ENCODE data around the gene MRPS31.
"Not testable (repeated sequence)": the region's sequence is repeated elsewhere in the genome, so short reads cannot be mapped to it uniquely, and the experiment has no call there.

MRPS31 gene

DNA sequence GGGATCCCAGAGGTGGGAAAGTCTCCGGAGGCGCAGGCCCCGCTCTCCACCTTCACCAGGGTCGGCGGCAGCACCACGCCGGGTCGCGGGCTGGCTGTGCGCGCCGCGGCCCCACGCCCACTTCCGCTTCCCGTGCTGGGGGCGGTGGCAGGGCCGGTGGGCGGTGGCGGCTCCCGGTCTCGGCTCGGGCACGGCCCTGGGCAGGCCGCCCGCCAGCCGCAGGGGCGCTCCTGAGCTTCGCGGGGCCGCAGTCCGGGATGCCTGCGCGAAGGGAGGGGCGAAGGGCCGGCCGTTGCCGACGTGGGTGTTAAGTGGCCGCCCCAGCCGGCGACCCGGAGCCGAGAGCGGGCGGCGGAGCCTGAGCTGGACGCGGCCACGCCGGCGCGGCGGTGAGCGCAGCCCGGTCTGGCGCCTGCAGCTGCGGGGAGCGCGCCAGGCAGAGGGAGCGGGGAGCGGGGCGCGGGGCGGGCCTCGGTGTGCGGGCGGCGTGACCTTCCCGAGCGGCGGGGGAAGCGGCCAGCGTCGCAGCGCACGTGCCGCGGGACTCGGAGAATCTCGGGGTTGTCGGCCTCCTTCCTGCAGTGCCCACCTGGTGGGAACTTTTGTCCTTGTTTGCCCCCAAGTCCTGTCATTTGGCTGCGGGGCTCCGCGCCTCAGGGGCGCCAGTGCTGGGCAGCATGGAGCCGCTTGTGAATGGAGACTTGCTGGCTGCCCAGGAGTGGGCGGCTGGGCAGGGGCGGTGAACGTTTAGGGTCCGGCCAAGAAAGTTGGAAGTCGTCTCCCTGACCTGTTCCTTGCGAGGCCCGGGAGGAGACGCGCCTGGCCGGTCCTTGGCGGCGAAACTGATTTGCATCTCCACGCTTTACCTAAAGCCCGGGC lies 18.5 kb upstream of the MRPS31 start, which contains the start of gene SLC25A15:
Gene SLC25A15, plus strand, starts transcription at position 337 of the 879 bp plus-strand sequence. CDS start 3,616 bp downstream, outside the sequence.
- no peak for DNase-seq

DNA sequence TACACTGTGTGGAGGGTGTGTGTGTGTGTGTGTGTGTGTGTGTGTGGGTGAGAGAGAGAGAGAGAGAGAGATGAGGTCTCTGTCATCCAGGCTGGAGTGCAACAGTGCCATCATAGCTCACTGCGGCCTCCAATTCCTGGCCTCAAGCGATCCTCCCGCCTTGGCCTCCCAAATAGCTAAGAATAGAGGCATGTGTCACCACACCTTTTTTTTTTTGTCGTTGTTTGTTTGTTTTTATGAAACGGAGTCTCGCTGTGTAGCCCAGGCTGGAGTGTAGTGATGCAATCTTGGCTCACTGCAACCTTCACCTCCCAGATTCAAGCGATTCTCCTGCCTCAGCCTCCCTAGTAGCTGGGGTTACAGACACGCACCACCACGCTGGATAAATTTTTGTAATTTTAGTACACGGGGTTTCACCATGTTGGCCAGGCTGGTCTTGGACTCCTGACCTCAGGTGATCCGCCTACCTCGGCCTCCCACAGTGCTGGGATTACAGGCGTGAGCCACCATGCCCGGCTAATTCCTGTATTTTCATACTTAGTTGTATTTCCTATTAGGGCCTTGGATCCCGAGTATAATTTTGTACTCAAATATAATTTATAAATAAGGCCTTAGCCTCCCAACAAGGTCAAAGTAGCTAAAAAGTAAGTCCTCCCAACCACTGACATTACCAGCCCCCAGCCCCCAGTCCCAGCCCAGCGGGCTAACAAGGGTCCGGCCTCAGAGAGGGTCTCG lies 17.7 kb upstream of the MRPS31 start:
- not testable (repeated sequence) for DNase-seq

DNA sequence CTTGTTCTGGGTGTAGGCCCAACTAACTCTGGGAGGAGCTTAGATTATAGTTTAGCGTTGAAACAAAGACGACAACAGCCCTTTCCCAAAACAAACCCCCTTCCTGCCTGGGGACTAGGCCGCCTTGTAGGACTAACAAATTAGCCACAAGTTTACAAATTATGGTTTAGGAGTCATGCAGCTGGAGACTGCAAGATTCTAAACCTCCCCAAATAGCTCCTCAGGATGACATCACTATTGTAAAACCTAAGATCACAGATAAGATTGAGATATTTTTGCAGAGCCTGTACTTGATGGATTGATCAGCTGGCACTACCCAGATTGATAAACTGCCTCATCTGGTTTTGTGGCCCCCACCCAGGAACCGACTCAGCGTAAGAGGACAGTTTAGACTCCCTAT lies 16.1 kb upstream of the MRPS31 start:
- DNase-seq: no peak

DNA sequence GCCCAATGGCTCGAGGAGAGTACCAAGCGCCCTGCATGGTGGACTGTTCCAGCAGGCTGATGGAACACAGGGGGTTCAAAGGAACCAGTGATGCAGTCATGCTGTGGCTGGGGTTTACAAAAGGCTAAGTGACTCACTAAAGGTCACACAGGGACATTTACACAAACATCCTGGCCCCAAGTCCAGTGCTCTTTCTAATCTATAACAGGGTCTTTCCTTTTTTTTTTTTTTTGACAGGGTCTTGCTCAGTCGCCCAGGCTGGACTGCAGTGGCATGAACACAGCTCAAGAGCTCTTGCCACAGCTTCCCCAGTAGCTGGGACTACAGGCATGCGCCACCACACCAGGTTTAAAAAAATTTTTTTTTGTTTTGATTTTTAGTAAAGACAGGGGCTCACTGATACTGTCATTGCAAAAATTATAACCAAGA lies 15.6 kb upstream of the MRPS31 start:
- DNase-seq: no peak

DNA sequence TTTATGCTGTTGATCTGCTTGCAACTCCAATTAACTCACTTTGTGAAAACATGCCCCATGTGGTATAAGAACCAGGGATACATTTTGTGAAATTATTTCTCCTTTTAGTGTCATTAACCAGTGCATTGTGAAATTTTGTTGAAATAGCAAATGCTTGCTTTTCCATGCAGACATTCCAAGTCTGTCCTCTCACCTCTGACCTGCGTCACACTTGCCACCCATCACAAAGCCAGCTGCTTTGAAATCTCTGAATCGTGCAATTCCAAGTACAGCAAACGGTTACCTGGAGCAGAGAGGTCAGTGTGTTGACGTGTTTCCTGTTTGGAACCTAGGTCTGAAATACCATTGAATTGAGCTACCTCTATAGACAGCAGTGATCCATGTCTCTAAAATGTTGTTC lies 13.6 kb upstream of the MRPS31 start:
- no peak for DNase-seq

DNA sequence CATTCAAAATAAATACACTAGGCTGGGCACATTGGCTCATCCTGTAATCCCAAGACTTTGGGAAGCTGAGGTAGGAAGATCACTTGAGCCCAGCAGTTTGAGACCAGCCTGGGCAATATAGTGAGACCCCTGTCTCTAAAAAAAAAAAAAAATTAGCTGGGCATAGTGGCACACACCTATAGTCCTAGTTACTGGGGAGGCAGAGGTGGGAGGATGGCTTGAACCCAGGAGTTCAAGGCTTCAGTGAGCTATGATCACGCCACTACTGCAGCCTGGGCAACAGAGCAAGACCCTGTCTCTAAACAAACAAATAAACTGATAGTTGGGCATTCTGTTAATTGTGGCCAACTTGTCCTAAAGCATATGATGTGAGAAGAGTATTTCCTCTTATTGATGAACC lies 12.0 kb upstream of the MRPS31 start:
- not testable (repeated sequence) for DNase-seq

DNA sequence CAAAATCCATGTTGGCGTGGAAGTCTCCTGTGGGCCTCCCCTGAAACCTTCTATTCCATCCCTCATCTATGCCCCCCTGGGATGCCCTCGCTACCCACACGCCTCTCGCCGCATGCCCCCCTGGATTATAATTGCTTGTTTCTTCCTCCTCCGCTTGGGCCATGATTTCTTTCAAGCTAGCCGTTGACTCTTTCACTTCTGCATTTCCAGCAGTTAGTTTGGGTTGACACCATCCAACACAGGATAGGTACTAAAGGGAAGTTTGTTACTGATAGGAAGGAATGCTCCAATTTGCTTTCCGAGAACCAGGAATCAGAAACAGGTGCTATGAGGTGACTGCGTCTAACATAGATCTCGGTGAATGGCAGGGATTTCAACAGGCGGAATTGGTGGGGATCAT lies 10.7 kb upstream of the MRPS31 start:
- DNase-seq: no peak

DNA sequence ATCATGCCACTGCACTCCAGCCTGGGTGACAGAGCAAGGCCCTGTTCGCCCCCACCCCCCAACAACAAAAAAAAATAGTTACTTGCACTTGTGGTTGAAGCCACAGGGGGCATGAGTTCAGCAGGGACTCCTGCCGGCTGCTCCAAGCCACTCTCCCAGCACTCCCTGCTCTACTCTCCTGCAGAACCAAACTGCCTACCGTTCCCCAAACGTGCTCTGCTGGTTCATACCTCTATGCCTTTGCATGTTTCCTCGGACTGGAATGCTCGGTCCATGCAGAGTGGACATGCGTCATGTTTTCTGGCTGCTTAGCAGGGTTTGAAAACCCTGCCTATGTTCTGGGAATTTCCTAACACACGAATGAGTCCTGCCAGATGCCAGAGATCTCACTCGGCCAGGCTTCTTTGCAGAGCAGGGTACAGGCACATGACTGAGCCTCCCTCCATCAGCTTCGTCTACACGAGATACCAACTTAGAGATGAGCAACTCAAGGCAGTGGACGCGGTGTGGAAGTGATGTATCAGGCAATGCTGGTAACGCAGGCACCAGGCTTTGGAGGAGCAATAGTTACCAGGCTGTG lies 9.9 kb upstream of the MRPS31 start:
- no peak for DNase-seq

DNA sequence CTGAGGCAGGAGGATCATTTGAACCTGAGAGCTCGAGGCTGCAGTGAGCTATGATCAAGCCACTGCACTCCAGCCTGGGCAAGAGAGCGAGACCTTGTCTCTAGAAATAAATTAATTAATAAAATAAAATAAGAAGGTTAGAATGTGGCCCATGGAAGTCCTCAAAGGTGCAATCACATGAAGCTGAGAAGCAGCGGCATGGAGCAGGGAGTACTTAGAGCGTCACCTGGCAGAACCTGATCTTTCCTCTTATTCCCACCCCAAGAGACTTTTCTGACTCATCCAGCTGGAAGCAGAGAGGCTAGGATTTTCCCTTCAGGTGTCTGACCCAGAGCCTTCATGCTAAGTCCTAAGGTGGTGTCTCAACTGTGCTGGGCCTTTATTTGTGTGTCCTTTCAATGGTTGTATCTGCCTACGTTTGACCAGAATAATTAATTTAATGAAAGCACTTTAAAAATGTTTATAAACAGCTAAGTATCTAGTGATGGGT lies 8.9 kb upstream of the MRPS31 start:
- no peak for DNase-seq

DNA sequence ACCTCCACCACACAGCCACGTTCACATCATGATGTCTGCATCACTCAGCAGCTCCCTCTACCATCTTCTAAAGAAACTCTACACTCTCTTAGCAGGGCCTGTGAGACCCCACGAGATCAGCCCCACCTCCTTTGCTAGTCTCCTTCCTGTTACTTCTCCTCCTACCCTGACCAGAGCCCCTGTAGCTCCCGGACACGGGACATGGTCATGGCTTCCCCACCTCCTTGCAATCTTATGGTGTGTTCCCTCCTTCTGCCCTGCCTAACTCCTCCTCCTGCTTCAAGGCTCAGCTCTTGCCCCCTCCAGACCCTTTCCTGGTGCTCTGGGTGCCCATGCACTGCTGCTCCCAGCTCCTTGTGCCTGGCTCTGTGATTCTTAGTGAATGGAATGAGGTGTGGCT lies 8.1 kb upstream of the MRPS31 start:
- DNase-seq: no peak

DNA sequence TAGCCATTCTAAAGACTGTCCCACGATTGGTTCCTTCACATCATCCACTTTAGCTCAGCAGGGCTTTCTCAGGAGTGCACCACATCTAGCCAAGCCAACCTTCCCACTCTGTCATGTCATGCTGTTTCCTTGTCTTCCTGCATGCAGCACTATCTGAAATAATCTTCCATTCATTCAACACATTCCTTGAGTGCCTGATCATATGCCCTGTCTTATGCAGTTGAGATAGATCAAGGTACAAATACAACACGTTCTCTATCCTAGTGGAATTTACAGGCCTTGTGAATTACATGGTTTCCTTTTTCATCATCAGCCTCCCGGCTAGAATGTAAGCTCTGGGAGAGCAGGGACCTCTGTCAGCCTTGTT lies 6.8 kb upstream of the MRPS31 start:
- DNase-seq: no peak

DNA sequence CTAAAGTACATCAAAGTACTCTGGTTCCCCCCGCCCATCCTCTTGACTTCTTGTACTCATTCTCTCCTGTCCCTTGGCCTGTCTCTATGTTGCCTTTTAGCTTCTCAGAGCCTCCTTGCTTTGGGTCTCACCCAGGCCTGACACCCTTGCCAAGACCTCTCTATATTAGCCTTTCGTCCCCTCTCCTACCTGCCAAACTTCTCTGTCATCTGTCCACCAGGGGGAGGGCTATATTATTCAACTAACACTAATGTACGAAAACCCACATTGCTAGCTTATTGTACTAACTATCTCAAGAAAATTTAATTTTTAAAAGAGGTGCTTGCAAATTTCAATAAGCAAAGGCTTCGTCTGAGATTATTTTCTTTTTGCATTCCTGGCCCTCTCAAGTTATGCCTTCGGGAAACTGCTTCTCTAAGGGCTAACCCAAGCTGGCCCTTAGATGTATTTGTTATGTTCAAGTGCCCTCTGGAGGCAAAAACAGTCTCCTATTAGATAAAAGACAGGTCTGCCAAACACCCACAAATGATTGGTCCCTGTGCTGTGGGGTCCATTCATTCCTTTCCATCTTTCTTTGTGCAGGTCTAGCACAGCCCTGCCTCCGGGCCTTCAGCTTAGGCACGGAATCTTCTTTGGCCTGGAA lies 6.3 kb upstream of the MRPS31 start:
- no peak for DNase-seq

DNA sequence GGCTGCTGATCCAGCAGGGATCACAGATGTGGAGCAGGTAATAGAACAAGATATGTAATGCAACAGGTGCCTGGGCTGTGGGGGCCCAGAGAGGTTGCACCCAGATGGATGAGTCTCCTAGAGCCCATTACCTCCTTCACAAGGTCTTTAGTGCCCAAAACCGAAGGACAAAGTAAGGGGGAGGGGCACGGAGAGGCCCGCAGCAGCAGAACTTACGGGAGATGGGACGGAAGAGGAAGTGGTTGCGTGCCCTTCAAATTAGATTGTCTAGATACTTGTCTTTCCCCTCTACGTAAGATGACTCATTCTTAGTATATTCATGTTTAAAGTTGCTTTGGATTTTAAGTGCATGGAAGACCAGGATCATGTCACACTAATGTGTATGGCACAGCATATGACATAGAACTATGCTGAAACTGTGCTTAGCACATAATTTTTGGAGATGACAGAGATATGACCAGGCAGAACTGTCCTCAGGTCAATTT lies 5.7 kb upstream of the MRPS31 start:
- DNase-seq: no peak

DNA sequence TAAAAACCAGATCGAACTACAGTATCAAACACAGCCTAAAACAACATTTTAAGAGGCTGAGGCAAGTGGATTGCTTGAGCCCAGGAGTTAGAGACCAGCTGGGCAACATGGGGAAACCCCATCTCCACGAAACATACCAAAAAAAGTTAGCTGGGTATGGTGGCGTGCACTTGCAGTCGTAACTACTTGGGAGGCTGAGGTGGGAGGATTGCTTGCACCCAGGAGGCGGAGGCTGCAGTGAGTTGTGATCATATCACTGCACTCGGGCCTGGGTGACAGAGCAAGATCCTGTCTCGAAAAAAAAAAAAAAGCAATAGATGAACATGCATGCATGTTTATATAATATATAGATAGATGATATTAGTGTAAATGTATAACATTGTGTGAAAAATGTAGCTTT lies 5.2 kb upstream of the MRPS31 start:
- no peak for DNase-seq

DNA sequence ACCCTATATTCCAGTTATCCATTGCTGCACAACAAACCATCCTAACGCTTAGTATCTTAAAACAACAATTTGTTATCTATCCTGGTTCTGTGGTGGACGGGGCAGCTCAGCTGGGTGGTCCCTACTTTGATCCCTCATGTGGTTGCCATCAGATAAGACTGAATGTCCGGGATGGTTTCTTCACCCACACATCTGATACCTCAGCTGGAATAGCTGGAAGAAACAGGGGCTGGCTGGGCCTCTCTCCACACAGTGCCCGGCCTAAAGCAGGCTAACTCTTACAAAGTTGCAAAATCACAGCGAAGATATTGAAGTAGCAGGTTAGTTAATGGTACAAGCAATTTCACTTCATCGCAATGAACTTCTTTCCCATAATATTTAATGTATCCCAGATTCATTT lies 3.7 kb upstream of the MRPS31 start:
- DNase-seq: no peak

DNA sequence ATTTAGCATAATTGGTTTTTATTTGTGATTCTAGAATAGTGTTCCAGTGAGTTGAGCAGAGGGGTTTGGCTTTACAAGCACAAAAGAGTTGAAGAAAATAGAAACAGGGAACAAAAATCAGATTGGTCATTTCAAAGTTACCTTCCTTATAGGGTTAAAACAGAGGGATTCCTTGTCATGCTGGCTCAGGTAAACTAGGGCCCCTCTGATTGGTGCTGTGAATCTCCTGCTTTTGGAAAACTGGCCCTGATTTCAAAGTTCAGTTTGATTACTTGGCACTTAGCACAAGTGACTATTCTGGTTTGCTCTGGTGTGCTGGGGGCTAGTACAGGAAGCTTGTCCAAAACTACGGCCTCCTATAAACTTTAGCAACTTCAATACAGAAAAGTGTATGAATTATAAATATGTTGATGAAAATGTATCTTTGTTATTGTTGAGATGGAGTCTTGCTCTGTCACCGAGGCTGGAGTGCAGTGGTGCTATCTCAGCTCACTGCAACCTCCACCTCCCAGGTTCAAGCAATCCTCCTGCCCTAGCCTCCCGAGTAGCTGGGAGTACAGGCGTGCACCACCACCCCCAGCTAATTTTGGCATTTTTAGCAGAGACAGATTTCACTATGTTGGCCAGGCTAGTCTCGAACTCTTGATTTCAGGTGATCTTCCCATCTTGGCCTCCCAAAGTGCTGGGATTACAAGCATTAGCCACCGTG lies 1.9 kb upstream of the MRPS31 start:
- DNase-seq: no peak

DNA sequence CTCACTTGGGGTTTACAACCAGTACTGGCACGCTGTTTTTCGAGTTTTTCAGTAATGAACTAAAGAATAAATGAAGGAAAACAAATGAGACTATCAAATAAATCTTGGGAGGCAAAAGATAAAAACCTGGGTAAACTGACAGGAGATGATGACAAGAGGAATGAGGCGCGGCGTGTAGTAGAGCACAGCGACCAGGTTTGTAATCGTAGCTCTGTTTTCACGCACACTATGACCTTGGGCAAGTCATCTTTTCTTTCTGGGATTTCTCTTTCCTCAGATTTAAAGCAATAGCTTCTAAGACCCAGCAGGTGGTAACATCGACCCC lies 419 bp downstream of the MRPS31 start:
- no peak for DNase-seq

DNA sequence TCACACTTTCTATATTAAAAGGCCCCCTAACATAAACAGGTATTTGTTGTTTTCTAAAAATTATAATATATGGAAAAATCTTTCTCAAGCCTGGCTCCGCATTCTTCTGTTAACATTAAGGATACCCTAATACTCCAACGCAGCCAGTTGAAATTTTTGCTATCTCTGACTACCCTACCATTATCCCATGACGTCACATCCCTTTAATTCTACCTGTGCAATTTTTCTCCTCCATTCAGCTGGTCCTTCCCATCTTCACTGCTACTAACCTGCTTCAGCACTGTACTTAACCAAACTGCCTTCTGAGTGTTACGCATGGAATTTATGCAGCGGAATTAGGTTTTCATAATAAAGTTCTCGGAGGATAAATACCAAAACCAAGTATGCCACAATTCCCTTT lies 1.0 kb downstream of the MRPS31 start:
- no peak for DNase-seq

DNA sequence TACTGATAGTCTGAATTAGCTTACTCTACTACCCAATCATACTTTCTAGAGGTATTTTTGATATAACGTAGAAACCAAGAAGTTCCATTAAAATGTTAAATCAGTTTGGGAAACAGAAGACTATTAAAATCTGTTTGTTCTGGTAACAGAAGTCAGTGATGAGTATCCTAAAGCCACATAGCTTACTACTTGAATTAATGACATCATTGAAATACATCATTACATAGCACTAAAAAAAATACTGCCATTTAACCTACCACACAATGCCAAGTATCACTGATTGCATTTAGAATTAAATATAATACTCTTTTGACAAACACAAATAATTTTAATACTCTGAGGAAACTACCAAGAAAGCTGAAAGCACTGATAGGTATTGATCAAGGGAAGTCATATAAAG lies 5.4 kb downstream of the MRPS31 start:
- no peak for DNase-seq

DNA sequence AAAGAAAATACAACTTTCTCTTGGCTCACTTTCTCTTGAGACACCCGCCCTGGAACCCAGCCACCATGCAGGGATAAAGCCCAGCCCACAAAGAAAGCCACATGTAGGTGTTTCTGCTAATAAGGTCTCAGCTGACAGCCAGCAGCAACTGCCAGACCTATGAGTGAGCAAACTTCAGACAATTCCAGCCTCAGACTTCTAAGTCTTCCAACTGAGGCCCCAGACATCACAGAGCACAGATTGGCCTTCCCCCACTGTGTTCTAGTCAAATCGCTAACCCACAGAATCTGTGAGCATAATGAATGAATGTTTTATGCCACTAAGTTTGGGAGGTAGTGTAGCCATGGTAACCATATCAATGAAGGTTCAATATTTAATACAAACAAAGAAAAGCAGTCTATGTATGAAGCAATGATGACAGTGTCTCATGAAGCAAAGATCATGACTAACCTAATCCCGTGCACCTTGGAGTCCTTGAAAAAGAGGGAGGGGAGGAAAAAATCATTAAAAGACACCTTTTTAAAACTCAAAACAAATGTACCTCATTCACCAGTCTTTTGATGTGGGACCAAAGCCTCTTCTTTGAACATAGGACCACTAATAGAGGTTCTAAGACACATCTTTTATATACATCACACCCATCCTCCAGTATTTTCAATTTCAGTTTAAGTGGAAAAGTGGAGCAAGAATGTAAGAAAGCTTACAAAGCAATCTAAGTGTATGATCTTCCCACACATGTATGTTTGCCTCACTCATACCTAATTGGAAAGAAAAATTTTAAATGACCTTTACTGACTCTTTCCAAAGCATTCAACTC lies 6.2 kb downstream of the MRPS31 start:
- DNase-seq: no peak

DNA sequence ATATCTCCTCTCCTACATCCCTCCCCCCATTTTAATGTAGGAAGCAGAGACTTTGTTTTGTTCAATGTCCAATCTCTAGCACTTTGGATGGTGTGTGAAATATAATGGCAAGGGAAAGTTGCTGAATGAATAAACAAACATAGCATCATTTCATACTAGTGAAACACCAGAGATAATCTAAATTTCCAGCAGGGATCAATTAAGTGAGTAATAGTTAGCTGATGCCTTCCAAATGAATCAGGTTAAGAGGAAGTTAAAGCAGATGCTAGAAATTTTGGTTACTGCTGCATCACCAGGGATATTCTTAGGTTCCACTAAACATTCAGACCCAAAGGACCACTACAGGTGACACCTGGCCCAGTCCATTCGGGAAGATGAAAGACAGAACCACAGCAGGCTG lies 8.1 kb downstream of the MRPS31 start:
- DNase-seq: no peak

DNA sequence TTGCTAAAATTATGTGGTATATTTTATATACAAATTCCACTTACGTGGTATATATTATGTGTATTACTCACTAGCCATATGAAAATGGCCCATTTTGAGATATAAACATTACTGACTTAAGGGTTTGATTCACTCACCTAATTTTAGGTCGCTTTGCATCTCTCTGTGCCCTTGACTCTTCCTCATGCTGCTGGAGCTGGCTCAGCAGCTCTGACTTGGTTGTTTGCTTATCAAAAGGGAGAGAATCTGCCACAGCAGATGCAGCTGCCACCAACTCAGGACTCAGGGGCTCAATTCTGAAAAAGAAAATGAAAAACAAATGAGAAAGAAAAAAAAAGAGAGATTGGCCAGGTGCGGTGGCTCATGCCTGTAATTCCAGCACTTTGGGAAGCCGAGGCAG lies 12.2 kb downstream of the MRPS31 start:
- DNase-seq: no peak

Measured in NCI-H1436 treated with DMSO at 0.1 percent for 48 hours (cell line).